WTC11 (cell line): ENCODE results near the gene GAS5.

Experiments used
- CBFB ChIP-seq: sonication (generic); formaldehyde crosslinking; IDR thresholded peaks from 2 replicates; pipeline ENCODE4 v1.8.1; 2022; ENCODE audit warnings: mild to moderate bottlenecking, low read depth, missing genetic modification reagents
- CREM ChIP-seq: sonication (generic); formaldehyde crosslinking; IDR thresholded peaks from 2 replicates; pipeline ENCODE4 v1.8.1; 2022; ENCODE audit warnings: mild to moderate bottlenecking, missing genetic modification reagents, moderate library complexity
- KAT7 ChIP-seq: sonication (generic); formaldehyde crosslinking; IDR thresholded peaks from 2 replicates; pipeline ENCODE4 v1.8.1; 2023; ENCODE audit warnings: missing genetic modification reagents, mild to moderate bottlenecking, borderline replicate concordance
- NFYB ChIP-seq: sonication (generic); formaldehyde crosslinking; conservative IDR thresholded peaks from 2 replicates; pipeline ENCODE4 v1.8.0; 2022; ENCODE audit warnings: low read depth, missing genetic modification reagents
- NR3C1 ChIP-seq: sonication (generic); formaldehyde crosslinking; conservative IDR thresholded peaks from 2 replicates; pipeline ENCODE4 v1.8.1; 2023; ENCODE audit warnings: low read depth, mild to moderate bottlenecking, missing genetic modification reagents
- RORB ChIP-seq: fragments of 250-450 bp; sonication (Bioruptor Pico); IDR thresholded peaks from 2 replicates; pipeline ENCODE4 v1.9.0; 2021; ENCODE audit warnings: mild to moderate bottlenecking
- TEAD1 ChIP-seq: sonication (generic); formaldehyde crosslinking; IDR thresholded peaks from 2 replicates; pipeline ENCODE4 v1.8.0; 2022; ENCODE audit warnings: mild to moderate bottlenecking, missing genetic modification reagents
- ZNF423 ChIP-seq: fragments of 250-450 bp; sonication (Bioruptor Pico); IDR thresholded peaks from 2 replicates; pipeline ENCODE4 v2.1.2; 2022; ENCODE audit warnings: mild to moderate bottlenecking, moderate library complexity
- TF ChIP-seq, protein P1 (sequence below): sonication (generic); formaldehyde crosslinking; IDR thresholded peaks from 2 replicates; pipeline ENCODE4 v1.8.1; 2022; ENCODE audit warnings: mild to moderate bottlenecking, moderate library complexity, missing genetic modification reagents
- TF ChIP-seq, protein P2 (sequence below): fragments of 200-600 bp; IDR thresholded peaks from 2 replicates; pipeline ENCODE4 v1.8.0; 2022; ENCODE audit warnings: antibody characterized with exemption
- TF ChIP-seq, protein P3 (sequence below): sonication (generic); formaldehyde crosslinking; IDR thresholded peaks from 2 replicates; pipeline ENCODE4 v1.8.0; 2022; ENCODE audit warnings: mild to moderate bottlenecking, missing genetic modification reagents

DNA sequence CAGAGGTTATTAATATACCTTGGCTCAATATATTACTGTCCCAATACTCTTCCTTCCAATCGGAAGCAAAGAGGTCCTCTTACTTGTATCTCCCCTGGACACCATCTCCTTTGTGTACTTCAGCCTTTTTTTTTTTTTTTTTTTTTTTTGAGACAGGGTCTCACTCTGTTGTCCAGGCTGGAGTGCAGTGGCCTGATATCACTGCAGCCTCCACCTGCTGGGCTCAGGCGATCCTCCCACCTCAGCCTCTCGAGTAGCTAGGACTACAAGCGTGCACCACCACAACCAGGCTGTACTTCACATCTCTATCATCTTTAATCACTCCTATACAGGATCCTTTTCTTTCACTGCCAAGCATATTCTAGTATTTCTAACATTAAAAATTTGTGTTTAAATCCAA is 46.1 kb downstream of the GAS5 start:
- TF ChIP-seq, protein P1, sequence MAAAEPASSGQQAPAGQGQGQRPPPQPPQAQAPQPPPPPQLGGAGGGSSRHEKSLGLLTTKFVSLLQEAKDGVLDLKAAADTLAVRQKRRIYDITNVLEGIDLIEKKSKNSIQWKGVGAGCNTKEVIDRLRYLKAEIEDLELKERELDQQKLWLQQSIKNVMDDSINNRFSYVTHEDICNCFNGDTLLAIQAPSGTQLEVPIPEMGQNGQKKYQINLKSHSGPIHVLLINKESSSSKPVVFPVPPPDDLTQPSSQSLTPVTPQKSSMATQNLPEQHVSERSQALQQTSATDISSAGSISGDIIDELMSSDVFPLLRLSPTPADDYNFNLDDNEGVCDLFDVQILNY: no peak
- TF ChIP-seq ZNF423 (CRISPR knock-in tag) (no peak), TEAD1 (no peak), KAT7 (CRISPR knock-in tag) (no peak), CREM (CRISPR knock-in tag) (no peak), RORB (CRISPR knock-in tag) (no peak), CBFB (CRISPR knock-in tag) (no peak), NFYB (CRISPR knock-in tag) (no peak), NR3C1 (CRISPR knock-in tag) (no peak)
- TF ChIP-seq, protein P2, sequence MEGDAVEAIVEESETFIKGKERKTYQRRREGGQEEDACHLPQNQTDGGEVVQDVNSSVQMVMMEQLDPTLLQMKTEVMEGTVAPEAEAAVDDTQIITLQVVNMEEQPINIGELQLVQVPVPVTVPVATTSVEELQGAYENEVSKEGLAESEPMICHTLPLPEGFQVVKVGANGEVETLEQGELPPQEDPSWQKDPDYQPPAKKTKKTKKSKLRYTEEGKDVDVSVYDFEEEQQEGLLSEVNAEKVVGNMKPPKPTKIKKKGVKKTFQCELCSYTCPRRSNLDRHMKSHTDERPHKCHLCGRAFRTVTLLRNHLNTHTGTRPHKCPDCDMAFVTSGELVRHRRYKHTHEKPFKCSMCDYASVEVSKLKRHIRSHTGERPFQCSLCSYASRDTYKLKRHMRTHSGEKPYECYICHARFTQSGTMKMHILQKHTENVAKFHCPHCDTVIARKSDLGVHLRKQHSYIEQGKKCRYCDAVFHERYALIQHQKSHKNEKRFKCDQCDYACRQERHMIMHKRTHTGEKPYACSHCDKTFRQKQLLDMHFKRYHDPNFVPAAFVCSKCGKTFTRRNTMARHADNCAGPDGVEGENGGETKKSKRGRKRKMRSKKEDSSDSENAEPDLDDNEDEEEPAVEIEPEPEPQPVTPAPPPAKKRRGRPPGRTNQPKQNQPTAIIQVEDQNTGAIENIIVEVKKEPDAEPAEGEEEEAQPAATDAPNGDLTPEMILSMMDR: no peak
- TF ChIP-seq, protein P3, sequence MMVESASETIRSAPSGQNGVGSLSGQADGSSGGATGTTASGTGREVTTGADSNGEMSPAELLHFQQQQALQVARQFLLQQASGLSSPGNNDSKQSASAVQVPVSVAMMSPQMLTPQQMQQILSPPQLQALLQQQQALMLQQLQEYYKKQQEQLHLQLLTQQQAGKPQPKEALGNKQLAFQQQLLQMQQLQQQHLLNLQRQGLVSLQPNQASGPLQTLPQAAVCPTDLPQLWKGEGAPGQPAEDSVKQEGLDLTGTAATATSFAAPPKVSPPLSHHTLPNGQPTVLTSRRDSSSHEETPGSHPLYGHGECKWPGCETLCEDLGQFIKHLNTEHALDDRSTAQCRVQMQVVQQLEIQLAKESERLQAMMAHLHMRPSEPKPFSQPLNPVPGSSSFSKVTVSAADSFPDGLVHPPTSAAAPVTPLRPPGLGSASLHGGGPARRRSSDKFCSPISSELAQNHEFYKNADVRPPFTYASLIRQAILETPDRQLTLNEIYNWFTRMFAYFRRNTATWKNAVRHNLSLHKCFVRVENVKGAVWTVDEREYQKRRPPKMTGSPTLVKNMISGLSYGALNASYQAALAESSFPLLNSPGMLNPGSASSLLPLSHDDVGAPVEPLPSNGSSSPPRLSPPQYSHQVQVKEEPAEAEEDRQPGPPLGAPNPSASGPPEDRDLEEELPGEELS (CRISPR knock-in tag): no peak
